Activated CD4-positive, alpha-beta T cell treated with anti-CD3 and anti-CD28 coated beads for 1 hour (primary cell): ENCODE data around the gene MVK.

ENCODE experiments used
- DNase-seq: peaks from one replicate; pipeline ENCODE4 v3.0.0-alpha.2; 2020

MVK gene

DNA sequence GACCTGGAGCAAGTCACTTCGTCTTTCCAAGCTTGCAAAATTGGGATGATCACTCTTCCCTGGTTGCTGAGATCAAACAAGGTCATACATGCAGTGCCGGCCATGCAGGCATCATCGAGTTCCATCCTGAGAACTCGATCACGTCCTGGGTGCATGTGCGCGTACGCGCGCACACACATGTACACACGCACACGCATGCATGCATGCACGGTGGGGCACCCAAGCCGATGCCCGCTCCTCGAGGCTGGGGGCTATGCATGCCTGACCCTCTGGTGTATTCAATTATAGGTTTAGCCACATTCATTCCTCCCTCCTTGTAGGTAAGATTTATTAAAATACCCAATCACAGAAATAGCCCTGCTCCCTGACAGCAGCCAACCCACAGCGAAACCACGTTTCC is 26.3 kb upstream of the MVK start:
- DNase-seq: no peak

DNA sequence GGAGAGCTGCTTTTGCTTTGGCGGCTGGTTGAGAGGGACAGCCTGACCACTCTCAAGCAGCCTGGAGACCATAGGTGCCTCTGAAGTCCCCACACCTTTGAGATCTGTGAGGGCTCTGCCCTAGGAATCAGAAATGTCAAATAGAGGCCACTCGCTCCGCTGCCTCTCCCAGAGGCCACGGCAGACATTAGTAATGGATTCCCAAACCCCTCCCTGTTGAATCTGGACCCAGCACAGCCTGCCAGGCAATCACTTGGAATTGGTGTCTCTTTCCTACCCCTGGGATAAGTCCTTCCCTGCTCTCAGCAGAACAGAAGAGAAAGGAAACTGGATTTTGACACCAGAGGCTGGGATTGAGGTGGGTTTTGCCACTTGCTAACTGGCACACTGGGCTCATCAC is 25.3 kb upstream of the MVK start:
- no peak for DNase-seq

DNA sequence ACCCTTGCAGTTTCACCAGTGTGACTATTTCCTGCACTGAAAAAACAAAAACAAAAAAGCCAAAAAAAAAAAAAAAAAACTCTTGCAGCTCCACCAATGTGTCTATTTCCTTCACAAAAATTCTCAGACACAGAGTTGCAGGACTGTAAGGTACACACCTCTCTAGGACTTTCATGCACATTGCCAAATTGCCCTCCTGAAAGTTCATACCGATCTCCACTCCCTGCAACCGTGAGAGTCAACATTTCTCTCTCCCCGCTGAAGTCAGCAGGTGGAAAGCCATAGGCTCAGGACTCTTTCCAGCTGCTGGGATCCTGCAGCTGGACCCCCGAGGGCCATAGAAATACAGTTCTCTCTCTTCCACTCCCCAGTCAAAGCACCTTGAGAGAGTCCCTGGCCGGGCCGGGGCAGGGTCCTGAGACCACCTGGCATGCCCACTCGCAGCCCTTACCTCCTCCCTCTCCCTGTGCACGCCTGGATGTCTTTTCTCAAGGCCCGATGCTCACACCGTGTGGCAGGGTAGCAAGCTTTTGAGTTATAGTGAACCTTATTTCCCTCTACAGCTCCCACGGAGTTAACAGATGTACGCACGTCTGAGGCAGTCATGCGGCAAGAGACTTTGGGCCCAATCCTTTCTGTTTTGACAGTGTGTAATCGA is 23.9 kb upstream of the MVK start:
- no peak for DNase-seq

DNA sequence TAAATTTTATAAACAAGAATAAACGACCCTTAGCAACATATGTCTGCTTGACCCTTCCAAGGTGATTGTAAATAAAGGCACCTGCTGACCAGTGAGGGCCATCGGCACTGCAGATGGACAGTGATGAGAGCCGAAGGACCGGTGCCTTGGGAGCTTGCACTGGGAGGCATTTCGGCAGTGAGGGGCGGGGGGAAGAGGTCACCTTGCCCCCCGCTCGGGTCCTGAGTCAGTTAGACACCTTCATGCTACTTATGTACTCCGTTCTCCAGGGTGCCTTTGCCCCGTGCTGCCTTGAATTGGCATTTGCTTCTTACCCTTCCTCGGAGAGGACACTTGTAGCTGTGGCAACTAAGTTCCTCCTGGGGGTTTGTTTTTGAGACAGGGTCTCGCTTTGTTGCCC is 23.3 kb upstream of the MVK start:
- no peak for DNase-seq

DNA sequence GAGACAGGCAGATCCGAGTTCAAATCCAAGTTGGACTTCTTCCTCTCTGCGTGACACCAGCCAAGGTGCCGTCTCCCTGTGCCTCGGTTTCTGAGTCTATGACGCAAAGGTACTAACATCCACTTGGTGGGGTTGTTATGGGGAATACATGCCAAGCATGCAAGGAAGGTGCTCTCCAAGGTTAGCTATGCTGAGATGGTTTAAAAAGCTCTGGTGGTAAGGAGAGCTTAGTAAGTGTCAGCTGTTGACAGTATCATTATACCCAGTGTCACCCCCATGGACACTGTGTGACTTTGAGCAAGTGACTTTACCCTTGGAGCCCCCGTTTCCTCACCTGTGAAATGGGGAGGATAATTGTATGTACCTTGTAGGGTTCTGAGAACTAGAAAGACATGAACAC is 22.5 kb upstream of the MVK start:
- DNase-seq: no peak

DNA sequence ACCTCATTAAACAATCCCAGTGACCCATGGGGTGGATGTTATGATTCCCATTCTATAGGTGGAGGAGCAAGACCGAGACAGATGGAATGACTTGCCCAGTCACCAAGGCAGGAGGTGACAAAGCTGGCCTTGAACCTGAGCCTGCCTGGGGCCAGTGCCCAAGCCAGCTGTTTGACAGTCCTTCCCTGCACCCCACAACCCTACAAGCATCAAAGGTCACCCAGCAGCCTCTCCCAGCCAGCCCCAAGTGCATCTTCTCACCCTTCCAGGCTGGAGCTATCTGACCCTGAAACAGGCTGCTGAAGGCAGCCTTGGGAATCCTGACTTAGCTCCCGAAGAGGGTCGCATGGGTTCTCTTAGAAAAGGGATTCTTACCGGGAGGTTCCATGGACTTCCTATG is 20.6 kb upstream of the MVK start:
- no peak for DNase-seq

DNA sequence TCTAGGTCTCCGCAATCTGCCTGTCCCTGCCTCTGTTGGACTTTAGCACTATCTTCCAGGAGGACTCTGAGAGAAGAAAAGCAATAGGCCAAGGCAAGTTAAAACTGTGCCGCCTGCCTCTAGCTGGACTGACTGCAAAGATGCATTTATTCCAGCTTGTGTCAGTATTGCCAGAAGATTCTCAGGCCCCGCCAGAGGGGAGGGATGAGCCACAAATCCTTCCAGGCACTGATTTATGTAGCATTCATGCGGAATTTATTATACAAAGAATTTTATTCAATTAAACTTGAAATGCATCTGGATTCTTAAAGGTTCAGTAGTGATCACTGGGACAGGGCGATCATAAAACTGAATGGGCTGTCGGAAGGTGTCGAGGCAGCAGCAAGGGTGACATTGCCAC is 20.1 kb upstream of the MVK start:
- DNase-seq: no peak

DNA sequence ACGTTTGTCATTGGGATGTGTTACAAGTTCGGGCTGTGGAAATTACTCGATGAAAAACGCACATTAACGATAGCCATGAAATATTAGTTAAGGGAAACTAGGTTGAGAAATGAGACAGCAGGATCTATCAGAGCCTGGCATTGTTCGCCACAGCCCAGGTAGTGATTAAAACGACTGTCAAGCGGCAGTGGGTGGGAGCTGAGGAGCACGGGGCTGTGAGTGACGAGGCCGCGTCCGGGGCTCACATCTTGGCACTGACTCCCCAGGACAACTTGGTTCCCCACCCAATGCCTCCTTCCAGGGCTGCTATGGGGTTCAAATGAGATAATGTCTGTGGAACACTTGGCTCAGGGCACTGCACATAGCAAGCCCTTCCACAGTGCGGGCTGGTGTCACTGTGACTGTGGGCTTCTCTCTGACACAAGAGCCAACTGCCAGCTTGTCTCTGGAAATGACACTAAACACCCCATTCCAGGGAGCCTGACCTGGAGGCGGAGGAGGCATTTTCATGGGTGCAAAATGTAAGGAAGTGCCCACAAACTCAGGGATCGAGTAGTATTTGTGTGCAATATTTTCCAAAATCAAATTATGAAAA is 19.6 kb upstream of the MVK start:
- no peak for DNase-seq

DNA sequence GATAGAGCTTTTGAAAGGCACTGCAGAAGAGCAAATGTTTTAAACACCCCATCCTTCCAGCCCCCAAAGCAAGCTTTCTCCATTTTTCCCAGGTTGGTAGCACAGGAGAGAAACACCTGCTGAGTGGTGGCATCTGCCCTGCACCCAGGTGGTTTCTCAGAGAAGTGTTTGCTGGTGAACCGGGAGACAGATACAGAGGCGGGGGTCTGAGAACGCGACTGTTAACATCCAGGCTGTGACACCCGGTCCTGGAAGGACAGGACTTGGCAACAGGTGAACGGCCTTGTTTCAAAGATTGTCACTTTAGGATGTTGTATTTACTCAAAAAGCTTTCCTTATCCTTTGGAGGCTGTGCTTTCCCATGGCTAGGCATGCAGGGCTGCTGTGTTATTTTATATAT is 18.8 kb upstream of the MVK start:
- no peak for DNase-seq

DNA sequence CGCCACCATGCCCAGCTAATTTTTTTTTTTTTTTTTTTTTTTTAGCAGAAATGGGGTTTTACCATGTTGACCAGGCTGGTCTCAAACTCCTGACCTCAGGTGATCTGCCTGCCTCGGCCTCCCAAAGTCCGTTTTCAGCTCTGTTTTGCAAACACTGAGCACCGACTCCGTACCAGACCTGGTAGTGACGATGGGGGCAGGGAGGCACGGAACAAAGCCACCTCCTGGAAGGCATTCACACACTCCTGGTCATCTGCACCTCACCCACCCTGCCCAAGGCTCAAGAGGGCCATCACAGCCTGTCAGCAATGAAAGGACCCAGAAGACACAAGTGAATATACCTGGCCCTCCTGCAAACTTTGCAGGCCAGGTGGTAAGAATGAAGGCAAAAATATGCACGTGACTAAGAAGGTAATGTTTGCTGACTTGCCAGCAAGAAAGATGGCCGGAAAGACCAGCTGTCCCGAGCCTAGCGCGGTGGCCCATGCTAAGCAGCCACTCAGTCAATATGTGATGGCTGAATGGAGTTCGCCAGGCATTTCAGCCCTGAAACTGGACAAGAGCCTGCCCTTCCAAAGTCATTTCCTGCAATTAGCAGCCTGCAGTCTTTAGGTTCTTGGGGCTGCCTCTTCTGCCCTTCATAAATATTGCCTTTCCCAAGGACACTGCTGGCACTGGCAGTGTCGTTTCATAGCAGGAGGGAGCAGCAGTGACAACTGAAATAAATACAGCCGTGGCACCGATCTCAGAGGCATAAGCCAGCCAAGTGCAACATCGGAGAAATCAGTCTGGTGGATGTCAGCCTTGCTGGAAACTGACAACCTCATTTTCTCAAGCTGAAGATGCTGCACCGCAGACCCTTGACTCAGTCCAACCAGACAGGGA is 17.9 kb upstream of the MVK start:
- no peak for DNase-seq

DNA sequence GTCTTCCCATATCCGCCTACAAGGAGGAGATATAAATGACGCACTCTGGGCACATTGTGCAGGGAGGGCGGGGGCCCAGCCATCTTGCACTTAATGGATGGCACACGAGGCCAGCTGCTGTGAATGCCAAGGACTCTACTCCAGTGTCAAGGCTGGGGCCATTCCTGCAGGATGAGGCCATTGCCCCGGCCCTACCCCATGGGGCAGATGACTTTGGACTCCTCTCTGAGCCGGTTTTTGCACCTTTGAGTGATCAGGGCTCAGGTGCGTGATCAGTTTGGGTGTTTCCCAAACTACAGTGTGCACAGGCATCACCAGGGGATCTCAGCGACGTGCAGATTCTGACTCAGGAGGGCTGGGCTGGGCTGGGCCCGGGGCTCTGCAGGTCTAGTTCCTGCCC is 16.4 kb upstream of the MVK start:
- DNase-seq: no peak

DNA sequence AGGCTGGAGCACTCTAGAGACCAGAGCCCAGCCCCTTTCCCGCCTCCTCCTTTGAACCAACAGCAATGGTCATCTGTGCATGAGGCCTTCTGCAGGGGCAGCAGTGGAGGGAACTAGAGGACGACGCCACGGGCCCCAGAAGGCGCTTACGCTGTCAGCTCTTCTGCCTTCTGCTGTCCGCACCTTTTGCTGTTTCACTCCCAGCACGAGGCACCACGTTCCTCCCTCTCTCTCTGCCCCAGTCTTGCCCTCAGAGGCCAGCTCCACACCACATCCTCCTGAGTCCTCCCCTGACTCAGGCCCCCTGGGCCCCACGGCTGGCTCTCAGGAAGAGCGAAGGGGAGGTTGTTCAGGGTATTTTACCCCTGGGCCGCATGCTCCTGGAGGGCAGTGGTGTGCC is 15.8 kb upstream of the MVK start:
- DNase-seq: no peak

DNA sequence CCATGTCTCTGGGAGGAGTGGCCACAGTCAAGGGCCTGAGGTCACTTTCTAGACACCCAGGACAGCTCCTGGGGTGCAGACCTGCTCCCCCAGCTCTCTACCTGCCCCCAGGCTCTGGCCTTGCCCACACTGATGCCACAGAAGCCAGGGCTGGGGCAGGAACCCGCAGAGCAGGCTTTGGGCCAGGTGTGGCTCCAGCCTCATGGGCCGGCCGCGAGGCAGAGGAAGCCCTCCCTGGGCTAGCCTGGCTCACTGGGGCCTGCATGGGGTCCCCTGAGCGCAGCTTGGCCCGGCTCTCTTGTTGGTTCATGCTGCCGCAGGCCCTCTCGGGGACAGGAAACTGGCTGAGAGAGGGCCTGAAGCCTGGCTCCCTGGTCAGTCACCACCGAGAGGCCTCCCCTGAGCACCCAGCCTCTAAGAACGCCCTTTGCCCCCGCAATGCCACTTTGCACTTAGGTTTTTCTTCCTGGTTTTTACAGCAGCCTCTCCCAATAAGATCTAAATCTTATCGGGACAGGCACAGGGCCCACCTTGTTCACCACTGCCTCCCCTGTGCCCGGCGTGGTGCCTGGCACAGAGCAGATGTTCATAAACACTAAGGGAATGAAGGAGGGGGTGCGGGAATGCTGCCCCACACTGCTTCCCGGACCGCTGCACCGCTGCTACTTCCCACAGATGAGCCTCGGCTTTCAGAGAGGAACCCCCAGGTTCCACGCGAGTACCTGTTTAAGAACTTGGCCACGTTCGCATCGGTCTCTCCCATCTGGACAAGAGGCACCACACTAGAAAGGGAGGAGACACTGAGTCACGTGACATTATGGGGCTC is 15.0 kb upstream of the MVK start:
- DNase-seq: no peak

DNA sequence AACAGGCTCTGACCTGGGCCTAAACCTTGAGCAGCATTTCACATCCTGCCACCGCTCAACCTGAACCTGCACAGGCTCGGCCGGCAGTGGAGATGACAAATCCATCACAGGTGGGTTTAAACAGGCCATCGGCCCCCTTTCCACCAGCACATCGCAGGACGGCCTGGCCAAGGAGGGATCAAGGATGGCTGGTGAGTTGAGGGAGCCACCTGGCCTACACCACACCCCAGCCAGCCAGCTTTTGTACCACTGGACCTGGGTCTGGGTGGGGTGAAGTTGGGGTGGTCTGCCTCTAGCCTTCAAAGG is 14.4 kb upstream of the MVK start:
- DNase-seq: no peak

DNA sequence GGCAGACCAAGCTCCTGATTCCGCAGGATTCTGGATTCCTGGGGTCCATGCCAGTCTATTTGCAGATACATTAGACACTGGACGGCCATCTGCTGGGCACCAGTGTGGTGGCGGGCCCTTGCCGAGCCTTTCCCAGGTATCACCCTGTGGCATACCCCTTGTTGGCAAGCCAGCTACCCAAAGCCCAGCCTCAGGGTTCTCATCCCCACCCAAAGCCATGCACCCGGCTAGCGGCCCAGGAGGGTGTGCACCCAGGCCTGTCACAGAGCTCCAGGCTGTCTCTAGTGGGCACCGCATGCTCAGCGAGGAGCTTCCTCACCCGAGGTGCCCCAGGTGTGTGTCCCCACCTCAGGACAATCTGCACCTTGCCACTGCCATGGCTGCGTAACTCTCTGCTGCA is 14.0 kb upstream of the MVK start:
- DNase-seq: no peak

DNA sequence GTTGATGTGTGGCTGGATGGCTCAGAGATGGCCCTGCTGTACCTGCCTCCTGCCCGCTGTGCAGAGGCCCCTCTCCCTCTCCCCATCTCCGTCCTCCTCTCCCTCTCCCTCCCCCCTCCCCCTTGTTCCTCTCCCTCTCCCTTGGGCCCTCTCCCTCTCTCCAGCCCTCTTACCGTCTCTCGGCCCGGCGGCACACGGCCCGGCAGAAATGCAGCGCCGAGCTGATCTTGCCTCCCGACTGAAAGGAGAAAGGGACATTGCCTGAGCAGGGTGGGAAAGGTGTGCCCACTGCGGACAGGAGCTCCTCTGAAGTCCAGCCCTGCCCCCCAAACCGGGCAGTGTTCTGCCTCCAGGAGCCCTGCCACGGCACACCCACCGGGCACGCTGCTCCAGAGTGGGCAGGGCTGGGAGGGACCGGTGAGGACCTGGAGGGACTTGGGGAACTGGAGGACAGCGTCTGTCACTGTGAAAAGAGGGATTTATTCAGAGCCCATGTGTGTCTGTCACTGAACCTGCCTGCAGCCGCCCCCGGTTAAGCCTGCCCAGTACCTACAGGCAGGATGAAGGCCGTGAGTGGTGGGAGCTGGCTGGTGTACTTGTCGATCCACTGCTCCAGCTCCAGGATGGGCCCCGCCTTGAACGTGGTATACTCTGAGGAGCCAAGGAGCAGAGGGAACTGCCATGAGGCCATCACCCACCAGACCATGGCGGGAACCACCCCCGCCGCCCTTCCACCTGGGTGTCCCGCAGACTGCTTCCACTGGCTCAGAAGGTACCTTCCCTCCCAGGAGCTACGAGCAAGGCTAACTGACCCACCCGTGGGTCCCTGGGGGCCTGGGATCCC is 12.5 kb upstream of the MVK start:
- DNase-seq: no peak

DNA sequence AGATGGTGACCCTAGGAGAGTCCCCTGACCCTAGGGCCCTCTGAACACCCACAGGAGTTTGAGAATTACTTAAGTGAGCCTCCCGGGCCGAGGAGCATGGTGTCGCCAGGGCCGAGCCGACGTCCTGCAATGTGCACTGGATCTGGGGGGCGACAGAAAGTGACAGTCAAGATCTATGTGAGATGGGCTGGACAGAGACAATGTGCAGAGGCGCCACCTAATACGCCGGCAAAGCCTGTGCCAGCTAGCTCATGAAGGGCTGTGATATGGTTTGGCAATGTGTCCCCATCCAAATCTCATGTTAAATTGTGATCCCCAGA is 11.9 kb upstream of the MVK start:
- DNase-seq: no peak

DNA sequence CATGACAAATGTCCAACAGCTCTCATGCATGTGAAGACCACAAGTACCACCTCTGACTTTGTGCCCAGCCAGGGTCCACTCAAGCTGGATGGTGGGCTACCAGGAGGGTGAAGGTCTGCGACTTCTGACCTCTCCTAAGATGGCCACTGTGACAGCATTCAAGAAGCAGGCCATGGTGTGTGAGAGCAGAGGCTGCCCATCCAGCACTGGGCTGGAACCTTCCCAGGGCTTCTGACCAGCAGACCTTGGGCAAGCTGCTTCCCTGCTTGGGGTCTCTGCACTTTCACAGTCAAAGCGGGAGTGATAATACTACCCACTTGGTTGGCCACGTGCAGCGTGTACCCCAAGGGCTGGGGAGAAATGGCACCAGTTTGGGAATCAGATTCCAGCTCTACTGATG is 10.7 kb upstream of the MVK start:
- no peak for DNase-seq

DNA sequence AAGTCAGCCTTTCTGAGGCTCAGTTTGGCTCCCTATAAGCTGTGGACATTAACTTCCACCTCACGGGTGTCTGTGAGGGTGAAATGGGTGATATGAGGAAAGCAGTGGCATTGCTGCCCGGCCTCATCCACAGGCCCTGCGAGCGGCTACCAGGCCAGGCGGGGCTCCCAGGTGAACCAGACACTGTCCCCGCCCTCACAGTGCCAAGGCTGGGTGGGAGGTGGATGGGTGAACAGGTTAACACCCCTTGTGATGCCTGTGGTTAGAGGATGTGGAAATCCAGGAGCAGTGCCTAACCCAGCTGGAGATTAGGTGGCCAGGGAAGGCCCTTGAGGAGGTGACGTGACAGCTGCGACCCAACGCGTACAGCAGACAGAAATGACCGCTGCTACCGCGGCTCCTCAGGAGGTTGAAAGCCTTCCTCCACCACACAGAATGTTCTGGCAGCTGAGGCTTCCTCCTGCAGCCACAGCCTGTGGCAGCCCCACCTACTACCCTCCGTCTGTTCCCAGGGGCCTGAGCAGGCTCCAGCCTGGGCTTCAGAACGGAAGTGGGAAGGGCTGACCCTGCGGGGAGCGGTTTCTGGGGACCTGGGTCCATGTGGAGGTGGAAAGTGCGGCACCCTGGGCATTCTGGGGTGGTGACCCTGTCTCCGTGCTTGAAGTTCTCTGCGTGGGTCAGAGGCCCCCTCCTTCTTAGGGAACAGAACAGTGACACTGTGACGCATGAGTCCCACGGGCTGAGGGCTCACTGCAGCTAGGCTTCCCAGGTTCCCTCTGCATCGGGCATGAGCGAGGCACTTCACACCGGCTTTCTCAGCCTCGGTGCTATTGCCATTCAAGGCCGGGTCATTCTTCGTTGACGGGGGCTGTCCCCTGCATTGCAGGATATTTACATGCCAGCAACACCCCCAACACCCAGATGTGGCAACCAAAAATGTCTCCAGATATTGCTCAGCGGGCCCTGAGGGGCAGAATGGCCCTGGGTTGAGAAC is 10.0 kb upstream of the MVK start:
- no peak for DNase-seq

DNA sequence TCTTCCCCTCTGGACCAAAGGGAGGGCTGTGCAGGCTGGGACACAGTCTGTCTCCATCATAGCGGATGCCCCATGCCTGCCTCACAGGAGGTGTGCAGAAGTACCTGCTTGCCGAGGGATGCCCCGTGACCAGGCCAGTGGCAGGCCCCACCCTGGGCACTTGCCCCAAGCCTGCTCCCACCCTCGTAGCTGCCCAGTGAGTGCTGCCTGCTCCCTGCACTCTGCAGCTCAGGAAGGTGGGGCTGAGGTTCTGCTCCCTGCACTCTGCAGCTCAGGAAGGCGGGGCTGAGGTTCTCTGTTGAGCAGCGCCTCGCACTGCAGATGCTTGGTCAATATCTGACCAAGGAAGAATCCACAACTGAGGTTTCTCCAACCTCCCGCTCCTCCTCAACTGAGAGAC is 7.2 kb upstream of the MVK start:
- DNase-seq: no peak

DNA sequence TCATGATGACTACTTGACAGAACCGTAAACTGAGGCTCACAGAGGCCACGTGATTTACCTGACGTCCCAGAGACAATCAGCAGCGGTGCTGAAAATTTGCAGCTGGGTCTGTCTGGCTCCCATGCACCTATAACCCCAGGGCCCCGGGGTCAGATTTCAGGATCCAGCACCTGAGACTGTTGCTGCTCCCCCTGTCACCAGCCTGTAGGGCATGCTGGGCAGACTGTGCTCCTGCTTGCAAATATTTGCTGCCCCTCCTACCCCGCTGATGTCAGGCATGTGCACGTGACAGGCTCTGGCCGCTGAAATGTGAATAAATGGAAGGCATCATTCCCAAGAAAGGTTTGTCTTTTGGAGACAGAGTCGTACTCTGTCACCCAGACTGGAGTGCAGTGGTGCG is 6.3 kb upstream of the MVK start:
- DNase-seq: no peak

DNA sequence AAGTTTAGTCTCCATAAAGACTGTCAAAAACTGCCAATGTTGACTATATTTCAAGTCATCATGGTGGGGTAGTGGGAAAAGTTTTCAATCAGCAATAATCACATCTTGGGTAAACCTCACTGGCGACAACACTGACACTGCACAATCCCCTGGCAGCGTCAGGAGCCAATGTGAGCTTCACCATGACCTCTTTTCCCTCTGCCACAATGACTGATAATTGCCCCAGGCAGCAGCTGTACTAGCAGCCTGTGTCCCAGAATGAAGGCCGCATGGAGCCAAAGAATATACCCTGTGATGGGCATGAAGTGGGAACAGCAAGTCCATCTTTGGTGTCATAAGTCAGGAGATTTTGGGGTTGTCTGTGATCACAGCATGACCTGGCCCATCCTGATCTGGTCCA is 5.6 kb upstream of the MVK start:
- DNase-seq: no peak
